Neural cell (in vitro differentiated cells): ENCODE measurements around the gene CDH20.

Experiments used
- CTCF ChIP-seq: fragments of 450-650 bp; IDR thresholded peaks from 2 replicates; pipeline ENCODE4 v1.5.1; 2014; ENCODE audit warnings: antibody characterized with exemption, mild to moderate bottlenecking, moderate library complexity; ENCODE audit not compliant: poor library complexity, severe bottlenecking
- EZH2 ChIP-seq: fragments of 200-600, 300-800 bp; shearing (Covaris generic), sonication (generic); IDR thresholded peaks from 2 replicates; pipeline ENCODE4 v1.6.1; 2014; ENCODE audit warnings: antibody characterized with exemption, low read length, borderline replicate concordance, mild to moderate bottlenecking; ENCODE audit not compliant: insufficient read depth, poor library complexity, severe bottlenecking
- MXI1 ChIP-seq: fragments of 450-650 bp; conservative IDR thresholded peaks from 2 replicates; pipeline ENCODE4 v1.6.1; 2014; ENCODE audit warnings: antibody characterized with exemption, mild to moderate bottlenecking; ENCODE audit not compliant: poor library complexity, severe bottlenecking
- POLR2AphosphoS5 ChIP-seq: IDR thresholded peaks from 2 replicates; pipeline ENCODE4 v1.6.1; 2012
- REST ChIP-seq: IDR thresholded peaks from 2 replicates; pipeline ENCODE4 v1.6.1; 2012; ENCODE audit warnings: borderline replicate concordance
- TAF1 ChIP-seq: IDR thresholded peaks from 2 replicates; pipeline ENCODE4 v1.6.1; 2012; ENCODE audit warnings: low read depth

GRCh38 chr18:61336766-61337165 lies 3.5 kb downstream of the CDH20 start:
- TF ChIP-seq CTCF (no peak), POLR2AphosphoS5 (no peak), EZH2 (no peak), REST (no peak), TAF1 (no peak), MXI1 (no peak)
